Left lung (tissue), 10 donors: ENCODE data around the gene ANKS1B. TPM values are rescaled to one million over a fixed set of nuclear protein-coding genes. Genes with fewer than 3 reads are reported as not detected.

Experiments
- ATAC-seq: fragments of 200-7000 bp; cut with Tn5 transposase; one replicate; pipeline ENCODE4 v1.9.1; 2020; ENCODE audit warnings: moderate library complexity
- DNase-seq, 4 donors: peaks; one replicate each; pipeline ENCODE4 v3.0.0-alpha.2; 2013 to 2020
- H3K27ac ChIP-seq, 2 donors: fragments of 200-600 bp; sonication (generic) in 1 of 2; one replicate each; pipeline versions ENCODE4 v1.5.0 to v1.8.0; 2020 to 2021
- H3K27me3 ChIP-seq, 2 donors: fragments of 200-600 bp; sonication (generic) in 1 of 2; one replicate each; pipeline versions ENCODE4 v1.5.0 to v1.8.0; 2020 to 2021
- H3K36me3 ChIP-seq, 2 donors: fragments of 200-600 bp; sonication (generic) in 1 of 2; one replicate each; pipeline versions ENCODE4 v1.5.0 to v1.8.0; 2020 to 2021
- H3K4me1 ChIP-seq, 2 donors: fragments of 200-600 bp; one replicate each; pipeline ENCODE4 v1.8.0; 2021
- H3K4me3 ChIP-seq, 2 donors: fragments of 200-600 bp; sonication (generic) in 1 of 2; one replicate each; pipeline versions ENCODE4 v1.5.0 to v1.8.0; 2020 to 2021; ENCODE audit warnings: mild to moderate bottlenecking in 1 of 2
- H3K9me3 ChIP-seq, 2 donors: fragments of 200-600 bp; sonication (generic) in 1 of 2; one replicate each; pipeline versions ENCODE4 v1.5.0 to v1.8.0; 2020 to 2021
- CTCF ChIP-seq, 2 donors: fragments of 200-600 bp; sonication (generic) in 1 of 2; IDR thresholded peaks; one replicate each; pipeline versions ENCODE4 v1.5.0 to v1.8.0; 2021; ENCODE audit warnings: antibody characterized with exemption in 2 of 2
- intact Hi-C, 2 donors: fragments of 100-400 bp; cut with DNase I; formaldehyde crosslinking; loops; one replicate each; pipeline versions ENCODE4 v1.11.2 to v1.14.2; 2022
- polyA plus RNA-seq, 6 donors: library from polyadenylated mRNA; unstranded; fragments of 120-200 nt; gene quantifications; one replicate each; pipeline ENCODE4 v1.2.1, GENCODE V29; 2013; ENCODE audit not compliant: insufficient read length in 6 of 6
- total RNA-seq, 2 donors: library from RNA; stranded (reverse); fragmentation: NEBNext Ultra II Directional; extraction: Animal tissue kit (Norgen Biotek cat#: 25700); gene quantifications; one replicate each; pipeline ENCODE4 v1.2.1, GENCODE V29; 2021
- donor health status: DM: no; HTN: yes; CAD: no.
- donor health status: DM: no; HTN: no; CAD: no.

The ANKS1B gene
- total and polyA plus RNA-seq, 8 donors = 4.9 to 31.8 (median 14.9) TPM

- TF ChIP-seq CTCF (IDR thresholded peaks at IDR 0.05) = no peak
- Histone ChIP-seq H3K27ac (no peak overlapping the region), H3K4me1 (no peaks in the 10 kb centered on the region), H3K9me3 (no peaks in the 10 kb centered on the region), H3K27me3 (no peaks in the 10 kb centered on the region), H3K36me3 (no peaks in the 10 kb centered on the region), H3K4me3 (no peak overlapping the region)
- DNase-seq (no peak), ATAC-seq (no peak)
- intact Hi-C loops = no loop called here
Measured at GRCh38 chr12:99002156-99002555, 982.6 kb downstream of the ANKS1B start.

DNA sequence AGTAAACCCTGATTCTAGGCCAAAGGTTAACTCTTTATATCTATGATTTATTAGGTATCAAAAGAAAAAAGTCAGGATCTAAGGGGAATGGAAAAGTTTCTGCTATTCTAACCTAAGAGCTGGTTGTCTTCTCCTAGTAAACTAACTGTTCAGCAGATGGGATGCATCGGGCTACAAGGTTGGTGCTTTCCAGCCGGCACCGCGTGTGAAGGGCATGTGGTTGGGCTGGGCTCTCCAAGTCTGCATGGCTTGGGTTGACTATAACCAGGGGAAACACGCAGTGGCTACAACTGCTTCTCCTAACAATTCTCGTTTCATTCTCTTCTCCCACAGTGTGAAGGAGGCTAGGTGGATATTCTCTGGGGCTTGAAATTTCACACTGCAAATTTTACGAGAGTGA lies 985.2 kb downstream of the ANKS1B start:
- no peaks in the 10 kb centered on the region for H3K27me3 ChIP-seq
- ATAC-seq (peak; percentile 46), DNase-seq (peak in 2 of 4 donors; percentile 32 to 67)
- H3K36me3 ChIP-seq = no peaks in the 10 kb centered on the region
- H3K4me3 ChIP-seq = no peak overlapping the region
- intact Hi-C loops = no loop called here
- H3K9me3 ChIP-seq = no peaks in the 10 kb centered on the region
- H3K27ac ChIP-seq = no peak overlapping the region
- no peak for TF ChIP-seq CTCF (IDR thresholded peaks at IDR 0.05)
- no peaks in the 10 kb centered on the region for H3K4me1 ChIP-seq

DNA sequence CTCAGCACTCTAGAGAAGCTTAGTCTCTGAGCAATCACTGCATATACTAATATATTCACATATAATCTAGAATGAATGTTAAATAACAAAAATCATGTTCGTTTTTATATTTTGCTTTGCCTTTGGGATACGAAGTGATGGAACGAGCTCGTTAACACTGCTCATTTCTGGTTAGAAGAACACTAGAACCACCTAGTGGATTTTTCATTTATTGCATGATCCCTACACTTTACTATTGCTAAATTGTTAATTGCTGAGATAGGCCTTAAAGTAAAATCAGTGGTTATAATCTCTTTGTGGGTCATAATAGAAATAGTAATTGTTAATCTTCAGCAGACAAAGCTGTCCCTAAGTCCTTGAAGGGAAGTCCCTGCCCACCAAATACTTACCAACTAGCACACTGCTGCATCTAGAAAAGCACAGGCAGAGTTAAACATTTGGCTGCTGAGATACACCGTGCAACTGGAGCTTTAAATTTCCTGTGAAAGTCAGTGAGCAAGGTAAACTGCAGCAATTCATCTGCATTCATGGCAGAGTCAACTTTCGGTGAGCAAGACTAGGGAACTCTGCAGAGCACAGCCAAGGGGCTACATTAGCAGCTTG lies 985.9 kb downstream of the ANKS1B start:
- TF ChIP-seq CTCF (IDR thresholded peaks at IDR 0.05) = peak; percentile 48 to 56
- peak; percentile 86 for ATAC-seq
- intact Hi-C loops = no loop called here

DNA sequence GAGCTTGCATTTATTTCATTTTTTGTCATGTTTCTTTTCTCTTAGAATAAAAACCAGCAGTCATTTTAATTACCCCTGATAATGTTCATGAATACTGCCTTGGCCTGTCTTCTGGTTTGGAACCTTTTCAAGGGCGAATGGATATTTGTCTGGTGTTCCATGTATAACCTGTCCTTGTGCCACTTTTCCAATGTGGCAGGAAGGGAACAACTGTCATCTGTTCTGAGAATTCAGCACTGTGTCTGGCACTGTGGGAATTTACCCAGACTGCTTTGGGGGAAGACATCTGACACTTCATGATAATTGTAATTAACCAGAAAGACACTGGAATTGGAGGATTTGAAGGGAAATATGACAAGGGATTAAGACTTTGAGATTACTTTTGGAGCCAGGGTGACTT lies 986.8 kb downstream of the ANKS1B start:
- ATAC-seq (no peak), DNase-seq (peak in 2 of 4 donors; percentile 3)
- no peaks in the 10 kb centered on the region for H3K4me1 ChIP-seq
- H3K4me3 ChIP-seq = no peak overlapping the region
- H3K9me3 ChIP-seq = no peaks in the 10 kb centered on the region
- H3K36me3 ChIP-seq = no peaks in the 10 kb centered on the region
- H3K27ac ChIP-seq = no peak overlapping the region
- intact Hi-C loops = no loop called here
- TF ChIP-seq CTCF (IDR thresholded peaks at IDR 0.05) = no peak
- no peaks in the 10 kb centered on the region for H3K27me3 ChIP-seq

More for the DNA sequence above, 985.9 kb downstream of the ANKS1B start:
- Histone ChIP-seq H3K4me1 (no peaks in the 10 kb centered on the region), H3K27ac (no peak overlapping the region), H3K9me3 (no peaks in the 10 kb centered on the region), H3K4me3 (no peak overlapping the region), H3K27me3 (no peaks in the 10 kb centered on the region), H3K36me3 (no peaks in the 10 kb centered on the region)
- peak in 2 of 4 donors; percentile 58 to 68 for DNase-seq

DNA sequence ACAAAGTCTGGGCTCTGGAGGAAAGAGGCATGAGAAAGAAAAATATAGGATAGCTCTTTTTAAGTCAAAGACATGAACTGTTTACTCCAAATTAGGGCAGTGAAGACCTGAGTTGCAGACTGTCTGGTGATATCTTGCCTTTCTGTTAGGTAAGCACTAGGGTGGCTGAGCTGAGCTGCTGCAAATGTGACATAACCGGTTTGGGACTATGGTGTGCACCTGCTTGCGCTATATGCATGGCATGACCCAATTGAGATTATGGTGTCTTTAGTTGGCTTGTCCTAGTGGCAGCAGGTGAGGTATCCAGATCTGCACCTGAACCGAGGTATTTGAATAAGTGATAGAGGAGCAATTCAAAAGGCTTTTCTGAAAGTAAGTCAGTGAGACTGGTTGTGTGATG lies 994.1 kb downstream of the ANKS1B start:
- Histone ChIP-seq H3K27ac (no peak overlapping the region), H3K4me1 (no peaks in the 10 kb centered on the region), H3K27me3 (no peaks in the 10 kb centered on the region), H3K9me3 (peaks cover 0 to 1% of the 10 kb centered on the region in 2 donors), H3K4me3 (no peak overlapping the region), H3K36me3 (no peaks in the 10 kb centered on the region)
- DNase-seq (no peak), ATAC-seq (no peak)
- intact Hi-C loops = no loop called here
- TF ChIP-seq CTCF (IDR thresholded peaks at IDR 0.05) = no peak
